Measurements from ENCODE around the gene TMEM18.

TMEM18 gene

GRCh38 chr2:634041-634440 lies 43.2 kb downstream of the TMEM18 start:
- TF ChIP-seq TAF1 (IDR thresholded peaks at IDR 0.05; ENCODE audit: borderline replicate concordance, insufficient read depth, low read length), result no peak
- no peak for TF ChIP-seq FOXP2 (optimal IDR thresholded peaks at IDR 0.05; ENCODE audit: borderline replicate concordance, extremely low read depth, extremely low read length, insufficient read depth)
- TF ChIP-seq, protein P1, sequence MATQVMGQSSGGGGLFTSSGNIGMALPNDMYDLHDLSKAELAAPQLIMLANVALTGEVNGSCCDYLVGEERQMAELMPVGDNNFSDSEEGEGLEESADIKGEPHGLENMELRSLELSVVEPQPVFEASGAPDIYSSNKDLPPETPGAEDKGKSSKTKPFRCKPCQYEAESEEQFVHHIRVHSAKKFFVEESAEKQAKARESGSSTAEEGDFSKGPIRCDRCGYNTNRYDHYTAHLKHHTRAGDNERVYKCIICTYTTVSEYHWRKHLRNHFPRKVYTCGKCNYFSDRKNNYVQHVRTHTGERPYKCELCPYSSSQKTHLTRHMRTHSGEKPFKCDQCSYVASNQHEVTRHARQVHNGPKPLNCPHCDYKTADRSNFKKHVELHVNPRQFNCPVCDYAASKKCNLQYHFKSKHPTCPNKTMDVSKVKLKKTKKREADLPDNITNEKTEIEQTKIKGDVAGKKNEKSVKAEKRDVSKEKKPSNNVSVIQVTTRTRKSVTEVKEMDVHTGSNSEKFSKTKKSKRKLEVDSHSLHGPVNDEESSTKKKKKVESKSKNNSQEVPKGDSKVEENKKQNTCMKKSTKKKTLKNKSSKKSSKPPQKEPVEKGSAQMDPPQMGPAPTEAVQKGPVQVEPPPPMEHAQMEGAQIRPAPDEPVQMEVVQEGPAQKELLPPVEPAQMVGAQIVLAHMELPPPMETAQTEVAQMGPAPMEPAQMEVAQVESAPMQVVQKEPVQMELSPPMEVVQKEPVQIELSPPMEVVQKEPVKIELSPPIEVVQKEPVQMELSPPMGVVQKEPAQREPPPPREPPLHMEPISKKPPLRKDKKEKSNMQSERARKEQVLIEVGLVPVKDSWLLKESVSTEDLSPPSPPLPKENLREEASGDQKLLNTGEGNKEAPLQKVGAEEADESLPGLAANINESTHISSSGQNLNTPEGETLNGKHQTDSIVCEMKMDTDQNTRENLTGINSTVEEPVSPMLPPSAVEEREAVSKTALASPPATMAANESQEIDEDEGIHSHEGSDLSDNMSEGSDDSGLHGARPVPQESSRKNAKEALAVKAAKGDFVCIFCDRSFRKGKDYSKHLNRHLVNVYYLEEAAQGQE (IDR thresholded peaks at IDR 0.05; ENCODE audit: insufficient read depth in 1 of 2, low read depth in 2 of 2, low read length in 2 of 2), result no peak
- no peak for TF ChIP-seq POLR2AphosphoS5 (IDR thresholded peaks at IDR 0.05; ENCODE audit: low read depth, low read length)
- no peak for TF ChIP-seq SIN3A (IDR thresholded peaks at IDR 0.05; ENCODE audit: borderline replicate concordance, insufficient read depth, low read length)

DNA sequence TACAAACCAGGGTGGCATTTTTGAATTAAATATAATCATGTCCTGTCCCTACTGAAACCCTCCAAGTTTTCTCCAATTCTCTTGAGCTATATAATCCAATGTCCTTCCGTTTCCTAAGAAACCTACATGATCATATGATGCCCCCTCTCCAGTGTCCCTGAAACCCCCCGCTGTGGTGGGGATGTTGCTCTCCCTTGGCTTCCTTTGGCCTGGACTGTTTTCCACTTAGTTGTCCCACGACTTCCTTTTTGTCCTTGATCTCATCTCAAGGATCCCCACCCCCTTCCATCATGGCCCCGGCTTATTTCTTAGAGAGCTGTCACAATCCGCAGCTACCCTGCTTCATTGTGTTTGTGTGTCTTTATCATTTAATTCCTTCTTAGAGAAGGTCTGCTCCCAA lies 43.8 kb downstream of the TMEM18 start:
- TF ChIP-seq SIN3A (IDR thresholded peaks at IDR 0.05; ENCODE audit: borderline replicate concordance, insufficient read depth, low read length) (no peak), FOXP2 (optimal IDR thresholded peaks at IDR 0.05; ENCODE audit: borderline replicate concordance, extremely low read depth, extremely low read length, insufficient read depth) (no peak)
- TF ChIP-seq, protein P1 (IDR thresholded peaks at IDR 0.05; ENCODE audit: insufficient read depth in 1 of 2, low read depth in 2 of 2, low read length in 2 of 2), result no peak

GRCh38 chr2:632471-632870 lies 44.7 kb downstream of the TMEM18 start:
- TF ChIP-seq FOXP2 (optimal IDR thresholded peaks at IDR 0.05; ENCODE audit: borderline replicate concordance, extremely low read depth, extremely low read length, insufficient read depth) (no peak), SIN3A (IDR thresholded peaks at IDR 0.05; ENCODE audit: borderline replicate concordance, insufficient read depth, low read length) (no peak), POLR2AphosphoS5 (IDR thresholded peaks at IDR 0.05; ENCODE audit: low read depth, low read length) (no peak), TAF1 (IDR thresholded peaks at IDR 0.05; ENCODE audit: borderline replicate concordance, insufficient read depth, low read length) (no peak)
- TF ChIP-seq, protein P1 (IDR thresholded peaks at IDR 0.05; ENCODE audit: insufficient read depth in 1 of 2, low read depth in 2 of 2, low read length in 2 of 2), result no peak

- no peak for TF ChIP-seq FOXP2 (optimal IDR thresholded peaks at IDR 0.05; ENCODE audit: borderline replicate concordance, extremely low read depth, extremely low read length, insufficient read depth)
- no peak for TF ChIP-seq TAF1 (IDR thresholded peaks at IDR 0.05; ENCODE audit: borderline replicate concordance, insufficient read depth, low read length)
- no peak for TF ChIP-seq POLR2AphosphoS5 (IDR thresholded peaks at IDR 0.05; ENCODE audit: low read depth, low read length)
These were observed 45.5 kb downstream of the TMEM18 start for GRCh38 chr2:631741-632140.

GRCh38 chr2:630451-631320 lies 46.5 kb downstream of the TMEM18 start:
- TF ChIP-seq FOXP2 (optimal IDR thresholded peaks at IDR 0.05; ENCODE audit: borderline replicate concordance, extremely low read depth, extremely low read length, insufficient read depth) (no peak), SIN3A (IDR thresholded peaks at IDR 0.05; ENCODE audit: borderline replicate concordance, insufficient read depth, low read length) (no peak), POLR2AphosphoS5 (IDR thresholded peaks at IDR 0.05; ENCODE audit: low read depth, low read length) (no peak), TAF1 (IDR thresholded peaks at IDR 0.05; ENCODE audit: borderline replicate concordance, insufficient read depth, low read length) (no peak)
- TF ChIP-seq, protein P1 (IDR thresholded peaks at IDR 0.05; ENCODE audit: insufficient read depth in 1 of 2, low read depth in 2 of 2, low read length in 2 of 2), result no peak

Measured in PFSK-1 (cell line).